Spleen (tissue), 11 donors: Measurements from ENCODE around the gene ABHD16B. TPM values are rescaled to one million over a fixed set of nuclear protein-coding genes. Genes with fewer than 3 reads are reported as not detected.

Experiments
- DNase-seq: peaks from one replicate; pipeline ENCODE4 v3.0.0-alpha.2; 2020
- H3K27ac ChIP-seq, 8 donors: fragments of 200-600 bp; sonication (generic) in 7 of 8; 1 replicate in 4 of 8; 2 replicates in 4 of 8; pipeline versions ENCODE4 v1.5.0 to v1.8.0; 2016 to 2021; ENCODE audit warnings: inconsistent platforms in 4 of 8, mild to moderate bottlenecking in 4 of 8, moderate library complexity in 1 of 8
- H3K27me3 ChIP-seq, 7 donors: fragments of 200-600 bp; sonication (generic) in 6 of 7; replicated peaks in 1 of 7; 1 replicate in 4 of 7; 2 replicates in 3 of 7; pipeline versions ENCODE4 v1.5.0 to v1.8.0; 2016 to 2021; ENCODE audit warnings: inconsistent platforms in 3 of 7, mild to moderate bottlenecking in 1 of 7
- H3K36me3 ChIP-seq, 6 donors: fragments of 200-600 bp; sonication (generic) in 5 of 6; 1 replicate in 4 of 6; 2 replicates in 2 of 6; pipeline versions ENCODE4 v1.5.0 to v1.8.0; 2016 to 2021; ENCODE audit warnings: inconsistent platforms in 2 of 6
- H3K4me1 ChIP-seq, 6 donors: fragments of 200-600 bp; sonication (generic) in 5 of 6; 1 replicate in 3 of 6; 2 replicates in 3 of 6; pipeline versions ENCODE4 v1.5.0 to v1.8.0; 2016 to 2021; ENCODE audit warnings: inconsistent platforms in 3 of 6
- H3K4me3 ChIP-seq, 8 donors: fragments of 200-600 bp; sonication (generic) in 7 of 8; 1 replicate in 4 of 8; 2 replicates in 4 of 8; pipeline versions ENCODE4 v1.5.0 to v1.8.0; 2016 to 2021; ENCODE audit warnings: inconsistent platforms in 4 of 8, mild to moderate bottlenecking in 4 of 8, moderate library complexity in 2 of 8
- H3K9me3 ChIP-seq, 8 donors: fragments of 200-600 bp; sonication (generic) in 7 of 8; 1 replicate in 4 of 8; 2 replicates in 4 of 8; pipeline versions ENCODE4 v1.5.0 to v1.8.0; 2016 to 2021; ENCODE audit warnings: inconsistent platforms in 4 of 8
- CTCF ChIP-seq, 11 experiments: fragments of 200-600 bp in 7 of 11; fragments of 450-650 bp in 4 of 11; sonication (generic) in 4 of 11; IDR thresholded peaks in 8 of 11; conservative IDR thresholded peaks in 3 of 11; 1 replicate in 7 of 11; 2 replicates in 4 of 11; pipeline versions ENCODE4 v1.4.0 to v1.8.0; 2016 to 2021; ENCODE audit warnings: antibody characterized with exemption in 11 of 11, inconsistent platforms in 4 of 11, mild to moderate bottlenecking in 1 of 11
- POLR2A ChIP-seq, 3 donors: fragments of 450-650 bp; IDR thresholded peaks; one replicate each; pipeline ENCODE4 v1.5.1; 2017; ENCODE audit warnings: antibody characterized with exemption in 3 of 3, mild to moderate bottlenecking in 1 of 3
- POLR2AphosphoS5 ChIP-seq, 3 donors: sonication (generic); formaldehyde crosslinking; IDR thresholded peaks; one replicate each; pipeline ENCODE4 v1.5.1; 2017; ENCODE audit warnings: antibody characterized with exemption in 3 of 3
- WGBS, 5 donors: extraction: QIAGEN DNeasy Blood & Tissue Kit in 3 of 5; methylation state at CpG; one replicate each; pipeline versions ENCODE4 v1.1.5 to v1.1.7; 2013 to 2018; 5-methylcytosine and 5-hydroxymethylcytosine counted together
- intact Hi-C: fragments of 100-400 bp; cut with DNase I; formaldehyde crosslinking; loops from one replicate; pipeline ENCODE4 v1.15.0; 2023; ENCODE audit warnings: low total_unique reads
- polyA plus RNA-seq, 3 donors: library from polyadenylated mRNA; stranded (reverse); fragments of 200-250 nt; gene quantifications; one replicate each; pipeline ENCODE4 v1.2.1, GENCODE V29; 2013
- small RNA-seq, 4 donors: library from RNA; depleted of rRNA; stranded (forward); fragments of <200 nt; gene quantifications; one replicate each; pipeline ENCODE3, GENCODE V24; 2016
- total RNA-seq, 7 donors: library from RNA; depleted of rRNA in 3 of 7; stranded (reverse); fragments of >200 nt in 3 of 7; fragmentation: NEBNext Ultra II Directional in 4 of 7; extraction: Animal tissue kit (Norgen Biotek cat#: 25700) in 4 of 7; gene quantifications; one replicate each; pipeline versions ENCODE4 v1.1.0 to v1.2.1, GENCODE V29; 2016 to 2021
- donor health status: healthy with polysubstance abuse.
- donor health status: DM: no; HTN: no; CAD: no; lungs with moderate emphysema.
- donor health status: DM: no; HTN: no; CAD: no.
- donor health status: Bipolar disorder and iron deficiency.
- donor health status: healthy.
- donor health status: DM: no; HTN: no; CAD: no.
- donor health status: DM: yes; HTN: yes; CAD: no.

Gene ABHD16B
- total and polyA plus RNA-seq, 10 donors: 0.49 to 0.86 (median 0.57) TPM; not detected in 7

GRCh38 chr20:63911176-63911575 is 49.9 kb downstream of the ABHD16B start:
- H3K36me3 ChIP-seq: peaks cover 0 to 35% (median 2%) of the 10 kb centered on the region in 6 donors
- WGBS, 5 donors: 32 to 51% (median 42%) methylated on average over 12 of the region's 12 CpGs
- peaks cover 0 to 9% (median 6%) of the 10 kb centered on the region in 8 donors for H3K9me3 ChIP-seq
- peaks cover 12 to 97% (median 49%) of the 10 kb centered on the region in 6 donors for H3K4me1 ChIP-seq
- no peaks in the 10 kb centered on the region for H3K27me3 ChIP-seq
- intact Hi-C loops: no loop called here
- peak overlapping the region in 4 of 8 donors; percentile 32 to 69 (median 48) for H3K27ac ChIP-seq
- H3K4me3 ChIP-seq: no peak overlapping the region
- DNase-seq: no peak
- TF ChIP-seq POLR2AphosphoS5 (IDR thresholded peaks at IDR 0.05) (peak in 2 of 3 donors; percentile 26 to 47), CTCF (IDR thresholded peaks at IDR 0.05 in 8 of 11, conservative IDR thresholded peaks at IDR 0.05 in 3 of 11) (no peak), POLR2A (IDR thresholded peaks at IDR 0.05) (no peak)

Small RNAs within 50 kb of the gene (small RNA-seq; reads per million reads assigned to genes)
- 0 reads per million in 4 donors for gene RNU1-134P

Other genes starting within 250 kb of the ABHD16B start
- 10 to 100 TPM; 11.1 to 15.0 (median 13.9) TPM for gene GMEB2, start 234.4 kb upstream of the ABHD16B start, total RNA-seq
- 10 to 100 TPM in 2 of 3 donors, 1 to 10 TPM in 1; 8.6 to 12.9 (median 10.4) TPM for gene GMEB2, start 234.4 kb upstream of the ABHD16B start, polyA plus RNA-seq
- 10 to 100 TPM; 16.1 to 57.0 (median 44.0) TPM for gene STMN3, start 208.1 kb upstream of the ABHD16B start, total RNA-seq
- 10 to 100 TPM; 21.2 to 38.9 (median 24.6) TPM for gene STMN3, start 208.1 kb upstream of the ABHD16B start, polyA plus RNA-seq
- gene RTEL1, start 203.2 kb upstream of the ABHD16B start, total RNA-seq: 10 to 100 TPM; 36.4 to 49.8 (median 43.2) TPM
- gene RTEL1, start 203.2 kb upstream of the ABHD16B start, polyA plus RNA-seq: 10 to 100 TPM in 2 of 3 donors, 1 to 10 TPM in 1; 7.3 to 23.1 (median 19.1) TPM
- 100 to 1,000 TPM in 1 of 7 donors, 10 to 100 TPM in 5, 1 to 10 TPM in 1; 8.9 to 104 (median 41.0) TPM for gene TNFRSF6B, start 164.8 kb upstream of the ABHD16B start, total RNA-seq
- gene TNFRSF6B, start 164.8 kb upstream of the ABHD16B start, polyA plus RNA-seq: 10 to 100 TPM; 12.3 to 28.1 (median 23.8) TPM
- 10 to 100 TPM; 36.7 to 84.2 (median 60.8) TPM for gene ARFRP1, start 153.5 kb upstream of the ABHD16B start, total RNA-seq
- gene ARFRP1, start 153.5 kb upstream of the ABHD16B start, polyA plus RNA-seq: 100 to 1,000 TPM in 1 of 3 donors, 10 to 100 TPM in 2; 64.5 to 118 (median 83.8) TPM
- gene ZGPAT, start 153.5 kb upstream of the ABHD16B start, total RNA-seq: 10 to 100 TPM; 23.6 to 45.7 (median 38.1) TPM
- gene ZGPAT, start 153.5 kb upstream of the ABHD16B start, polyA plus RNA-seq: 10 to 100 TPM; 27.6 to 72.8 (median 50.0) TPM
- gene LIME1, start 124.8 kb upstream of the ABHD16B start, total RNA-seq: 10 to 100 TPM; 24.0 to 93.4 (median 39.0) TPM
- gene LIME1, start 124.8 kb upstream of the ABHD16B start, polyA plus RNA-seq: 10 to 100 TPM; 56.2 to 96.6 (median 80.4) TPM
- 100 to 1,000 TPM in 1 of 7 donors, 10 to 100 TPM in 6; 39.9 to 107 (median 64.8) TPM for gene SLC2A4RG, start 121.7 kb upstream of the ABHD16B start, total RNA-seq
- 10 to 100 TPM; 27.5 to 44.0 (median 34.3) TPM for gene SLC2A4RG, start 121.7 kb upstream of the ABHD16B start, polyA plus RNA-seq
- gene ZBTB46, start 30.2 kb upstream of the ABHD16B start, total RNA-seq: 10 to 100 TPM; 27.6 to 76.5 (median 35.9) TPM
- 10 to 100 TPM in 1 of 3 donors, 1 to 10 TPM in 2; 3.6 to 14.7 (median 4.7) TPM for gene ZBTB46, start 30.2 kb upstream of the ABHD16B start, polyA plus RNA-seq
- gene TPD52L2, start 3.8 kb downstream of the ABHD16B start, total RNA-seq: 100 to 1,000 TPM in 1 of 7 donors, 10 to 100 TPM in 6; 66.3 to 102 (median 92.1) TPM
- 10 to 100 TPM; 60.2 to 94.6 (median 63.5) TPM for gene TPD52L2, start 3.8 kb downstream of the ABHD16B start, polyA plus RNA-seq
- 10 to 100 TPM; 47.5 to 83.1 (median 65.4) TPM for gene DNAJC5, start 33.6 kb downstream of the ABHD16B start, total RNA-seq
- 10 to 100 TPM; 12.7 to 32.3 (median 15.2) TPM for gene DNAJC5, start 33.6 kb downstream of the ABHD16B start, polyA plus RNA-seq
- gene UCKL1, start 94.9 kb downstream of the ABHD16B start, total RNA-seq: 10 to 100 TPM; 34.2 to 52.2 (median 47.1) TPM
- 10 to 100 TPM; 36.0 to 68.0 (median 62.7) TPM for gene UCKL1, start 94.9 kb downstream of the ABHD16B start, polyA plus RNA-seq
- 10 to 100 TPM in 6 of 7 donors, 1 to 10 TPM in 1; 9.5 to 21.8 (median 12.8) TPM for gene ZNF512B, start 108.4 kb downstream of the ABHD16B start, total RNA-seq
- gene ZNF512B, start 108.4 kb downstream of the ABHD16B start, polyA plus RNA-seq: 10 to 100 TPM in 1 of 3 donors, 1 to 10 TPM in 2; 3.4 to 12.0 (median 3.8) TPM
- 10 to 100 TPM in 3 of 7 donors, 1 to 10 TPM in 4; 6.0 to 13.8 (median 8.9) TPM for gene SAMD10, start 118.1 kb downstream of the ABHD16B start, total RNA-seq
- gene SAMD10, start 118.1 kb downstream of the ABHD16B start, polyA plus RNA-seq: 10 to 100 TPM in 1 of 3 donors, 1 to 10 TPM in 2; 5.9 to 10.1 (median 6.1) TPM
- 10 to 100 TPM; 53.4 to 71.1 (median 61.6) TPM for gene PRPF6, start 119.6 kb downstream of the ABHD16B start, total RNA-seq
- gene PRPF6, start 119.6 kb downstream of the ABHD16B start, polyA plus RNA-seq: 10 to 100 TPM; 39.9 to 52.4 (median 41.9) TPM
- 1 to 10 TPM in 5 of 7 donors, under 1 TPM in 2; 0.85 to 3.4 (median 2.0) TPM for gene C20orf204, start 174.7 kb downstream of the ABHD16B start, total RNA-seq
- gene C20orf204, start 174.7 kb downstream of the ABHD16B start, polyA plus RNA-seq: 1 to 10 TPM; 1.5 to 3.9 (median 1.9) TPM
- 10 to 100 TPM; 12.1 to 63.1 (median 42.0) TPM for gene SOX18, start 188.1 kb downstream of the ABHD16B start, total RNA-seq
- 10 to 100 TPM in 2 of 3 donors, 1 to 10 TPM in 1; 7.3 to 25.5 (median 22.3) TPM for gene SOX18, start 188.1 kb downstream of the ABHD16B start, polyA plus RNA-seq
- 10 to 100 TPM; 18.6 to 60.8 (median 45.0) TPM for gene TCEA2, start 201.7 kb downstream of the ABHD16B start, total RNA-seq
- gene TCEA2, start 201.7 kb downstream of the ABHD16B start, polyA plus RNA-seq: 10 to 100 TPM; 35.9 to 47.5 (median 41.5) TPM
- 100 to 1,000 TPM in 4 of 7 donors, 10 to 100 TPM in 3; 91.6 to 186 (median 107) TPM for gene RGS19, start 218.0 kb downstream of the ABHD16B start, total RNA-seq
- gene RGS19, start 218.0 kb downstream of the ABHD16B start, polyA plus RNA-seq: 100 to 1,000 TPM in 1 of 3 donors, 10 to 100 TPM in 2; 80.4 to 125 (median 82.0) TPM
- gene OPRL1, start 218.6 kb downstream of the ABHD16B start, total RNA-seq: 1 to 10 TPM; 3.7 to 7.9 (median 5.1) TPM
- 1 to 10 TPM; 1.9 to 4.9 (median 2.5) TPM for gene OPRL1, start 218.6 kb downstream of the ABHD16B start, polyA plus RNA-seq
- under 1 TPM in 1 of 7 donors, not detected in 6; 0.66 TPM for gene LKAAEAR1, start 222.9 kb downstream of the ABHD16B start, total RNA-seq
- under 1 TPM; 0.26 to 0.53 (median 0.48) TPM for gene LKAAEAR1, start 222.9 kb downstream of the ABHD16B start, polyA plus RNA-seq
- under 1 TPM in 1 of 7 donors, not detected in 6; 0.26 TPM for gene NPBWR2, start 246.1 kb downstream of the ABHD16B start, total RNA-seq
- gene NPBWR2, start 246.1 kb downstream of the ABHD16B start, polyA plus RNA-seq: not detected